A549 (cell line): ENCODE measurements around the gene CSAD.

Experiments used
- CHD2 ChIP-seq: fragments of 150-350 bp; IDR thresholded peaks from 2 replicates; pipeline ENCODE4 v1.6.1; 2014; ENCODE audit warnings: low read length; ENCODE audit not compliant: partially characterized antibody
- CTCF ChIP-seq: fragments of >200 bp; sonication (Bioruptor Twin); formaldehyde crosslinking; IDR thresholded peaks from 3 replicates; pipeline ENCODE4 v1.5.1; 2016
- MYC ChIP-seq: IDR thresholded peaks from 2 replicates; pipeline ENCODE4 v1.6.1; 2012; ENCODE audit warnings: mild to moderate bottlenecking, inconsistent platforms, low read length, improper control_type of control experiment, borderline replicate concordance
- POLR2A ChIP-seq: IDR thresholded peaks from 2 replicates; pipeline ENCODE4 v1.6.1; 2012; ENCODE audit warnings: mild to moderate bottlenecking, low read length

DNA sequence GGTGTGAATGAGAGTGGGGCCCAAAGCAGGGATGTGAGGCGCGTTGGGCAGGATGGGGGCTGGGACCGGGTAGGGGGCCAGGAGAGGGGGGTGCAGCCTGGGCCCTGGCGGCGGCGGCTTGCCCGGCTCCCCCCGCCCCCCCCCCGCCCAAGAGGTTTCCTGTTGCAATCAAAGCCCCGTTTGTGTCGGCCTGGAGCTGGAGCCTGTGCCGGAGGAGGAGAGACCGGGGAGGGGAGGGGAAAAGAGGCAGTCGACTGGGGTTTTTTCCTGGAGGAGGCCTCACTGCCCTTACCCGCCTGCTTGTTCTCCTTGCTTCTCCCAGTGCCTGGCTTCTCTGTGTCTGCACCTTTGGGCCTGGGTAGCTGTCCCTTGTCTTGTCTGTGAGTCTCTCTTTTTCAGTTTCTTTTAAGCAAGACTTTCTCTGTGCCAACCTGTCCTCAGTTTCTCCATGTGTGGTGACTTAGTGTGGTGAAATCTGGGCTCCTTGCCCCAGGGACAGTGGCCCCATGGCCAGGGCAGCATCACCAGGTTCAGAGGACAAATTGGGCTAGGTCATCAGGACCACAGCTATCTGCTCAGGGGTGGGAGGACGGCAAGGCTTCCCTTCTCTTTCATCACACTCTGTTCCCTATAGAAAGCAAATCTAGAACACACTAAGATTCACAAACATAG lies 42.8 kb upstream of the CSAD start:
- TF ChIP-seq CTCF: no peak
- TF ChIP-seq MYC: no peak
- TF ChIP-seq POLR2A: no peak
- TF ChIP-seq CHD2: no peak
